Measurements from ENCODE around the gene CALML6.

Gene CALML6

DNA sequence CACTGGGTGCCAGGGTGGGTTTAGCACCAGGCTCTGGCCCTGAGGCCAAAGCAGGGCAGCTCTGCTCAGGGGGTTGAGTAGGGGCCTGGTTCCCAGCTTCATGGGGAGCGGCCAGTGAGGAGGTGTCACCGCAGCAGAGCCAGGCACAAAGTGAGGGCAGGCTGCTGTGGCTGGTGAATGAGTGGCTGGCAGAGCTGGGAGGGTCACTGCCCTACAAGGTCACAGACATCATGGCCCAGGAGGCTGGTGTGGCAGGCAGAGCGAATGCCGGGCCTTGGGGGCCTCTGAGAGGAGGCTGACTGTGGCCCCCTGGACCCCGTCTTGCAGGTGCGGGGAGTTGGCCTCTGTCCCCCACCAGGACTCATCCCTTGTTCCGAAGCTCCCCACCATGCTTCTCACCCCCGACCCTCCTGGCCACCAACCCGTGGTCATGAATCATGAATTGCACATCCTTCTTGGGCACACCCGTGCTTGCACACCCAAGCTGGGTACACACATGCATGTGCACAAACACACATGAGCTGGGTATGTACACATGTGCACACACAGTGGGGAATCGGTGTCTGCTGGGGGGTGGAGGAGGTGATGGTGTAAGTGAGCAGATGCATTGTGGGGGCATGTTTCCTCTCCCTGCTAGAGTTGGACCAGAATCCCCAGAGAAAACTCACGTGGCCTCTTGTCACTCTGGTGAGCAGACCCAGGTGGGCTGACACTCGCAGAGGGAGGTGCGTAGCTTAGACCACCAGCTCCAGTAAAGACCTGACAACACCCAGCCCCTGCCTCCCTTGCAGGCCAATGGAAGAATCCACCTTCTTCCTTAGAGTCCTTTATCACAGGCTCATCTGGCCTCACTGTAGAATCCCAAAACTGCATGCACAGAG is 19.4 kb upstream of the CALML6 start:
- TF ChIP-seq, protein P1, sequence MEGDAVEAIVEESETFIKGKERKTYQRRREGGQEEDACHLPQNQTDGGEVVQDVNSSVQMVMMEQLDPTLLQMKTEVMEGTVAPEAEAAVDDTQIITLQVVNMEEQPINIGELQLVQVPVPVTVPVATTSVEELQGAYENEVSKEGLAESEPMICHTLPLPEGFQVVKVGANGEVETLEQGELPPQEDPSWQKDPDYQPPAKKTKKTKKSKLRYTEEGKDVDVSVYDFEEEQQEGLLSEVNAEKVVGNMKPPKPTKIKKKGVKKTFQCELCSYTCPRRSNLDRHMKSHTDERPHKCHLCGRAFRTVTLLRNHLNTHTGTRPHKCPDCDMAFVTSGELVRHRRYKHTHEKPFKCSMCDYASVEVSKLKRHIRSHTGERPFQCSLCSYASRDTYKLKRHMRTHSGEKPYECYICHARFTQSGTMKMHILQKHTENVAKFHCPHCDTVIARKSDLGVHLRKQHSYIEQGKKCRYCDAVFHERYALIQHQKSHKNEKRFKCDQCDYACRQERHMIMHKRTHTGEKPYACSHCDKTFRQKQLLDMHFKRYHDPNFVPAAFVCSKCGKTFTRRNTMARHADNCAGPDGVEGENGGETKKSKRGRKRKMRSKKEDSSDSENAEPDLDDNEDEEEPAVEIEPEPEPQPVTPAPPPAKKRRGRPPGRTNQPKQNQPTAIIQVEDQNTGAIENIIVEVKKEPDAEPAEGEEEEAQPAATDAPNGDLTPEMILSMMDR (IDR thresholded peaks at IDR 0.05; ENCODE audit: control insufficient read depth, extremely low read depth, insufficient read depth) = no peak
- H3K4me3 ChIP-seq (ENCODE audit: low read depth, low read length) = no peak overlapping the region
- DNase-seq (ENCODE audit: low read depth) = no peak

DNA sequence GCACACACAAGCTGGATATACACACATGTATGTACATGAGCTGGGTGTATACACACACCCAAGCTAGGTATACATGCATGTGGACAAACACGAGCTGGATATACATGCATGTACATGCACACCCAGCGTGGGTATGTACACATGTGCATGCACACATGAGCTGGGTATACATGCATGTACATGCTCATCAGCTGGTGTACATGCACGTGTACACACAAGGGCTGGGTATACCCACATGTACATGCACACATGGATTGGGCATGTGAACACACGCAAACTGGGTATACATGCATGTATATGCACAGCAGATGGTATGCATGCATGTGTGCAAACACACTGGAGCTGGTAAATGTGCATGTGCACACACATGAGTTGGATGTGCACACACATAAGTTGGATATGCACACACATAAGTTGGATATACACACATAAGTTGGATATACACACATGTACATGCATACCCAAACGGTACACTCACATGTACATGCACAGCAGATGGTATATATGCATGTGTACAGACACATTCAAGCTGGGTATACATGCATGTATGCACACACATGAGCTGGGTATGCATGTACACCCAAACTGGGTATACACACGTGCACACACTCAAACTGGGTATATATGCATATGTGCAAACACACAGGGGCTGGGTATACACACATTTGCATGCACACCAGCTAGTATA is 16.7 kb upstream of the CALML6 start:
- no peak overlapping the region for H3K4me3 ChIP-seq (ENCODE audit: low read depth, low read length)
- DNase-seq (ENCODE audit: low read depth) = no peak
- TF ChIP-seq, protein P1 (IDR thresholded peaks at IDR 0.05; ENCODE audit: control insufficient read depth, extremely low read depth, insufficient read depth) = no peak

DNA sequence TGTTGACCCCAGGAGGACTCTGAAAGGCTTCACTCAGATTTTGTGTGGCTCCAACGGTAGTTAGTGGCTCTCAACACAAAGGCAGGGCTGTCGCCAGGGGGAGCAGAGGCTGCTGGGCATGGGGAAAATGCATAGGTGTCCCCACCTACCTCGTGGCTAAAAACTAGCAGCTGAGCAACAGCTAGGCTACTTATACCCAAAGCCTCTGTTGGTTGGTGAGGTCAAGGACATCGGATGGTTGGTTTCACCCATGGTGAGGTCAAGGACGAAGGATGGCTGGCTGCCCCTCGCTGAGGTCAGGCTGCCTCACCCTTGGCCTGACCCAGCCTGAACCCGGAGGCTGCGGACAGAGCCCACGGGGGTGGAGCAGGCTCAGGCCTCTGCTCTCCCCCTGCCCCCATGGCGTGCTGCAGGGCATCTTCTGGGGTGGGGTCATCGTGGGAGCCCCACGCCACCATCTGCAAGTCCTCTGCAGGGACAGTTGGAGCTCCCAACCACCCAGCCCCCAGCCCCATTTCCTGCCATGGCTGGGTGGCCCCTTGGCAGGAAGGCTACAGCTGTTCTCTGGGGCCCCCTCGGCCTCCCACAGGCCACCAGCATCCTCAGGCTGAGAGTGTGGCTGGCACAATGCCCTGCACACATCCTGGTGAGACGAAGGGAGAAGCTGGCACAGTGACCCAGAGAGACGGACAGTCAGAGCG is 15.6 kb upstream of the CALML6 start:
- DNase-seq (ENCODE audit: low read depth) = no peak
- TF ChIP-seq, protein P1 (IDR thresholded peaks at IDR 0.05; ENCODE audit: control insufficient read depth, extremely low read depth, insufficient read depth) = peak; percentile 16; the same call in 1 of the 2 replicates
- H3K4me3 ChIP-seq (ENCODE audit: low read depth, low read length) = no peak overlapping the region

DNA sequence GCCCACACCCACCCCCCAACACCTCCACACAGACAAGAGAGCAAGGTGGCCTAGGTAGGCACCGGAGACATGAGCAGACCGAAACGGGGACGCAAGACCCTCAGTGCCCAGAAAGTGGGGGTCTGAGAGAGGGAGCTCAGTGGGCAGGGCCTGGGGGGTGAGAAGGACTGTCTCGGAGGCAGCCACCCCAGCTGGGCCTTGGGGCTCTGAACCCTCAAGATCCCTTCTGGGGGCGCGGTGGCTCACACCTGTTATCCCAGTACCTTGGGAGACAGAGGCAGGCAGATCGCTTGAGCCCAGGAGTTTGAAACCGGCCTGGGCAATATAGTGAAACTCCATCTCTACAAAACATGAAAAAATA is 15.1 kb upstream of the CALML6 start:
- DNase-seq (ENCODE audit: low read depth) = no peak
- H3K4me3 ChIP-seq (ENCODE audit: low read depth, low read length) = no peak overlapping the region
- TF ChIP-seq, protein P1 (IDR thresholded peaks at IDR 0.05; ENCODE audit: control insufficient read depth, extremely low read depth, insufficient read depth) = no peak

DNA sequence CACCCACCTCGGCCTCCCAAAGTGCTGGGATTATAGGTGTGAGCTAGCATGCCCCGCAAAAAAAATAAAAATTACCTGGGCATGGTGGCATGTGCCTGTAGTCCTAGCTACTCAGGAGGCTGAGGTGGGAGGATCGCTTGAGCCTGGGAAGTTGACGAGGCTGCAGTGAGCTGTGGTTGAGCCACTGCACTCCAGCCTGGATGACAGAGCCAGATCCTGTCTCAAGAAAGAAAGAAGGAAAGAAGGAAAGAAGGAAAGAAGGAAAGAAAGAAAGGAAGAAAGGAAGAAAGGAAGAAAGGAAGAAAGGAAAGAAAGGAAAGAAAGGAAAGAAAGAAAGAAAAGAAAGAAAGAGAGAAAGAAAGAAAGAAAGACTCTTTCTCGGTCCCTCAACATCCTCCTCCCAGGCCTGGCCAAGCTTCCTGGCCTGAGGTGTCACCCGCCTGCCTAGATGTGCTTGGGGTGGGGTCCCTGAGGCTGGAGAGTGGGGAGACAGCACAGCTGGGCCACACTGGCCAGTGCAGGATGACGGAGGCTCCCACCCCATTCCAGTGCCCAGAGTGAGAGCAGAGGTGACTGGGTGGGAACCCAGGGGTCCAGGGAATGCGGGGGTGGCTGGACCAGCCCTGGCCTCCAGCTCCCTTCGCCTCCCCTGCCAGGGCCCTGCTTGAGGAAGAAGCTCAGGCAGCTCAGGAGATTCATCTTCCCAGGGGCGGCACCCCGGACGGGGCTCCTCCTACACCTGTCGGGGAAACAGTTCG is 14.0 kb upstream of the CALML6 start:
- no peak overlapping the region for H3K4me3 ChIP-seq (ENCODE audit: low read depth, low read length)
- DNase-seq (ENCODE audit: low read depth) = no peak
- TF ChIP-seq, protein P1 (IDR thresholded peaks at IDR 0.05; ENCODE audit: control insufficient read depth, extremely low read depth, insufficient read depth) = no peak

DNA sequence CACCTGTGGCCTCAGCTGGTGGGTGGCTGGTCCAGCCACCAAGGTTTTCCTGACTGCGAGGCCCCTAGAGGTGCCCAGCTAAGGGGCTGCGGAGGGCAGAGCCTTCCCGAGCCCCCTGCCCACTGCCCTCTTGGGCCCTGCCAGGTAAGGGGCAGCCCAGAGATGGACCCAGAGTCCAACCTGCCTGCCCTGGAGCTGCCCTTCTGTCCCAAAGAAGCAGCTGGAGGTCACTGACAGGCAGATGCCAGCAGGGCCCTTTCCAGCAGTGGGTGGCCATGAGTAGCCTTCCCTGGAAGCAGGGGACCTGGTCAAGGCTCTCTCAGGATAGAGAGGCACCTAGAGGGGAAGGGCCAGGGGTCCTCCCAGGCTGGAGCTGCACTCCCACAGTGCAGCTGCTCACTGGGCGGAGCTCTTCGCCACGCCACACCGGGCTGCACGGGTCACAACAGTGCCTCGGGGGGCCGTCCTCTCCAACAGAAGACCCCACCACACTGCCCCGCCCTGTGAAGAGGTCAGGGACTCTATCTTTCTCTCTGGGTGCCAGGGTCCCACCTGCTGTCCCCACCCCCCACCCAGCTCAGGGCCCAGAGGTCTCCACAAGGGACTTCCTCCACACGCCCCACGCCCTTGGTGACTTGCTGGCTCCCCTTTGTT is 13.3 kb upstream of the CALML6 start:
- no peak for DNase-seq (ENCODE audit: low read depth)
- no peak overlapping the region for H3K4me3 ChIP-seq (ENCODE audit: low read depth, low read length)
- TF ChIP-seq, protein P1 (IDR thresholded peaks at IDR 0.05; ENCODE audit: control insufficient read depth, extremely low read depth, insufficient read depth) = no peak
